GM12875 (cell line): ENCODE results near the gene TMEM178B.

Experiments used
- H3K4me3 ChIP-seq: one replicate; pipeline ENCODE4 v1.5.1; 2011; ENCODE audit warnings: low read depth, low read length, control low read depth
- TF ChIP-seq, protein P1 (sequence below): IDR thresholded peaks from 2 replicates; pipeline ENCODE4 v1.5.1; 2011; ENCODE audit warnings: low read depth, mild to moderate bottlenecking, control low read depth, inconsistent platforms, low read length, moderate library complexity, borderline replicate concordance; ENCODE audit not compliant: insufficient read depth

The TMEM178B gene

DNA sequence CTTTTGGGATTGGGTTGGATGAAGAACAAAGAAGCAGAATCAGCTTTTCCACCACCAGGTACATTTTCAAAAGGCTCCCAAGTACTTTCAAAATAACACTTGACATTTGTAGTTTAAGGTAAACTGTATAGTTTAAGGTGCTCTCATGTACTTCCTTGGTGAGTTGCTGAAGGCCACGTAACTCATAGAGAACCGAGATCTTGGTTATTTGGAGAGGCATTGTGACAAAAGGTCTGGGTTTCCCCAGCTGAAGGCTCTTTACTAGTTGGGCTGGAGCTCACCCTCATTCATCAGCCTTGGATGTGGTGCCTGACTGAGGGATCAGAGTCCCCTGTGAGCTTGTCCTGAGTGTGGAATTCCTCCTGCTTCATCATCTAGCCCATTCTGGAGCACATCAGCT lies 191.8 kb downstream of the TMEM178B start:
- TF ChIP-seq, protein P1, sequence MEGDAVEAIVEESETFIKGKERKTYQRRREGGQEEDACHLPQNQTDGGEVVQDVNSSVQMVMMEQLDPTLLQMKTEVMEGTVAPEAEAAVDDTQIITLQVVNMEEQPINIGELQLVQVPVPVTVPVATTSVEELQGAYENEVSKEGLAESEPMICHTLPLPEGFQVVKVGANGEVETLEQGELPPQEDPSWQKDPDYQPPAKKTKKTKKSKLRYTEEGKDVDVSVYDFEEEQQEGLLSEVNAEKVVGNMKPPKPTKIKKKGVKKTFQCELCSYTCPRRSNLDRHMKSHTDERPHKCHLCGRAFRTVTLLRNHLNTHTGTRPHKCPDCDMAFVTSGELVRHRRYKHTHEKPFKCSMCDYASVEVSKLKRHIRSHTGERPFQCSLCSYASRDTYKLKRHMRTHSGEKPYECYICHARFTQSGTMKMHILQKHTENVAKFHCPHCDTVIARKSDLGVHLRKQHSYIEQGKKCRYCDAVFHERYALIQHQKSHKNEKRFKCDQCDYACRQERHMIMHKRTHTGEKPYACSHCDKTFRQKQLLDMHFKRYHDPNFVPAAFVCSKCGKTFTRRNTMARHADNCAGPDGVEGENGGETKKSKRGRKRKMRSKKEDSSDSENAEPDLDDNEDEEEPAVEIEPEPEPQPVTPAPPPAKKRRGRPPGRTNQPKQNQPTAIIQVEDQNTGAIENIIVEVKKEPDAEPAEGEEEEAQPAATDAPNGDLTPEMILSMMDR, result no peak
- H3K4me3 ChIP-seq, result no peak overlapping the region

DNA sequence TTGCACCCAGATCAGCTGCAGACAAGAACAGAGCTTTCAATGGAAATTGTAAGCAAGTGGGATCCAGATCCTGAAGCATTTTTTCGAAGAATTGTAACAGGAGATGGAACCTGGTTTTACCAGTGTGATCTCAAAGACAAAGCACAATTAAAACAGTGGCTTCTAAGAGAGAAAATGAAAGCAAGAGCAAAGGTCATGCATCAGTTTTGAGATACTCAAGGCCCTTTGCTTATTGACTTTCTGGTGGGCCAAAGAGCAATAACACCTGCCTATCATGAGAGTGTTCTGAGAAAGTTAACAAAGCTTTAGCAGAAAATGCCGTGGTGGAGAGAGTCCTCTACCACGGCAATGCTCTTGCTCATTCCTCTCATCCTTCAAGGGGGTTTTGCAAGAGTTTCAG lies 194.8 kb downstream of the TMEM178B start:
- TF ChIP-seq, protein P1, result no peak
- no peak overlapping the region for H3K4me3 ChIP-seq

DNA sequence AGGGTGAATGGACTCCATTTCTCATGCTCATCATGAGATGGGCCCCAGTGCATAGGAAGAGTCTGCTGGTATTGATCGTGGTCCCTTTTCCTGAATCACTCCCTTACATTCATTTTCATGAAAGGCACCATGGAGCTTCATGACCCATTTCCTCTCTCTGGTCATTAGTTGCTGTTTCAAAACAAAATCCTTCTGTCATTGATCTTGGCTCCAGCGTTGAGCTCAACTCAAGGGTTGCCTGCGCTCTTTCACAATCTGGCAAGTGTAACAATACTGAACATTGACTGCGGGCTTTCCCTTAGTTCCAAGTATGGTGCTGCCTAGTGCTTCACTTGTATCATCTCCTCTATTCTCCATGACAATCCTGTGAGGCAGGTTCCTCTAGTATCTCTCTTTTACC lies 197.6 kb downstream of the TMEM178B start:
- TF ChIP-seq, protein P1, result no peak
- H3K4me3 ChIP-seq, result no peak overlapping the region

DNA sequence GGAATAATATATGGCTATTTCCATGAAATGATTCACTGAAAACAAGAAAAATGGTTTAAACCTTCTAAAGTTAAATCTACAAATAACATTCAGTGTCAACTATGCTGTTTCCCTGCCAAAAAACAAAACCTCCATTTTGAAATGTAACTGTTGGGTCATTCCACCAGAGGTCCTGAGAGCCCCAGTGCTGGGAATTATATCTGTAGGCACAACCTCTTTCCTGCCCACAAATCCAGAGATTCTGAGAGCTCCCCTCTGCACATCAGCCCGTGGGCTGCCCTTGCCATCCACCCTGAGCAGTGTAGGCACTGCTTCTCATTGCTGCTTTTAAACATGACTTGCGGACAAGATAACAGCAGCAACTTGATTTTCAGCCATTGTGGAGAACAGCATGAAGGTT lies 198.6 kb downstream of the TMEM178B start:
- TF ChIP-seq, protein P1, result no peak
- H3K4me3 ChIP-seq, result no peak overlapping the region

DNA sequence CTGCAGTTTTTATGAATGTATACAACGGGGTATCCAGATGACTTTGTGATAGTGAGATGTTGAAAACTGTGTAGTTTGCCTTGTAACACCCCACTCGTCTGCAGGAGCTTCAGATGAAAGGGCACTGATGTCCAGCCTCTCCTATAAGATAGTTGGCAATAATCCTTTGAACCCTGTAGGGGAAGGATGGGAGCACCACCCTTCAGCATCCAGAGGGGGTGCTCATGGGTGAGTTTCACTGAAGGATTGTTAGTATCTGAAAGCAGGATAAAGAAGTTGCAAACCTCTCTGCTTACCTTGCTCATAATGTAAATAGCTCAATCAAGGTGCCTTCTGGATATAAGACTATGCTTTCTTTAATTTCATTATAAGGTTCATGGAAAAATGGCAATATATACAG lies 201.5 kb downstream of the TMEM178B start:
- TF ChIP-seq, protein P1, result no peak
- no peak overlapping the region for H3K4me3 ChIP-seq

DNA sequence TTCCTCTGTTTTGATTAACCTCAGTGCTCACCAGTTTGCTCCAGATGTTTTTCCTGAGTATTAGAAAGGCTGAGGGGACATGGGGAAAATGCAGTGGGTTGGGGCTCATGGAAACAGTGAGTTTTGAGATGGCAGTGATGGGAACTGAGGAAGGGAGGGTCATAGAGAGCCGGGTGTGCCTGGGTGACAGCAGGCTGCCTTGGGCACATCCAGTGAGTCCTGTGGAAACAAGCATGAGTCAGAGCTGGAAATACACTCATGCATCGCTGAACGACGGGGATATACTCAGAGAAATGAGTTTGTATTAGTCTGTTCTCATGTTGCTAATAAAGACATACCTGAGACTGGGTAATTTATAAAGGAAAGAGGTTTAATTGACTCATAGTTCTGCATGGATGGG lies 202.2 kb downstream of the TMEM178B start:
- TF ChIP-seq, protein P1, result no peak
- no peak overlapping the region for H3K4me3 ChIP-seq

DNA sequence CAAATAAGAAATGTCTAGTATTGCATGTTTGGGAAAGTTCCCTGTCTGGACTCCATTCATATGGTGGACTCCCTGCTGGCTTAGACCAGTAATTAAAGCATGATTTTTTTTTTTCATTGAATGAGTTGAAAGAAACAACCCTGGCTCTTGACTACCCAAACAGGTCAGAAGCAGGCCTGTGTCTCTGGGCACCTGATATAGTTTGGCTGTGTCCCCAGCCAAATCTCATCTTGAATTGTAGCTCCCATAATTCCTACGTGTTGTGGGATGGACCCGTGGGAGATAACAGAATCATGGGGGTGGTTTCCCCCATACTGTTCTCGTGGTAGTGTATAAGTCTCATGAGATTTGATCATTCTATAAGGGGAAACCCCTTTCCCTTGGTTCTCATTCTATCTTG lies 206.2 kb downstream of the TMEM178B start:
- TF ChIP-seq, protein P1, result no peak
- no peak overlapping the region for H3K4me3 ChIP-seq
